ENCODE measurements around the gene SARDH.

- TF ChIP-seq, protein P1, sequence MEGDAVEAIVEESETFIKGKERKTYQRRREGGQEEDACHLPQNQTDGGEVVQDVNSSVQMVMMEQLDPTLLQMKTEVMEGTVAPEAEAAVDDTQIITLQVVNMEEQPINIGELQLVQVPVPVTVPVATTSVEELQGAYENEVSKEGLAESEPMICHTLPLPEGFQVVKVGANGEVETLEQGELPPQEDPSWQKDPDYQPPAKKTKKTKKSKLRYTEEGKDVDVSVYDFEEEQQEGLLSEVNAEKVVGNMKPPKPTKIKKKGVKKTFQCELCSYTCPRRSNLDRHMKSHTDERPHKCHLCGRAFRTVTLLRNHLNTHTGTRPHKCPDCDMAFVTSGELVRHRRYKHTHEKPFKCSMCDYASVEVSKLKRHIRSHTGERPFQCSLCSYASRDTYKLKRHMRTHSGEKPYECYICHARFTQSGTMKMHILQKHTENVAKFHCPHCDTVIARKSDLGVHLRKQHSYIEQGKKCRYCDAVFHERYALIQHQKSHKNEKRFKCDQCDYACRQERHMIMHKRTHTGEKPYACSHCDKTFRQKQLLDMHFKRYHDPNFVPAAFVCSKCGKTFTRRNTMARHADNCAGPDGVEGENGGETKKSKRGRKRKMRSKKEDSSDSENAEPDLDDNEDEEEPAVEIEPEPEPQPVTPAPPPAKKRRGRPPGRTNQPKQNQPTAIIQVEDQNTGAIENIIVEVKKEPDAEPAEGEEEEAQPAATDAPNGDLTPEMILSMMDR (IDR thresholded peaks at IDR 0.05 in 2 of 3, conservative IDR thresholded peaks at IDR 0.05 in 1 of 3; ENCODE audit: borderline replicate concordance in 1 of 3, insufficient read depth in 1 of 3, low read depth in 2 of 3, low read length in 2 of 3) = no peak
- no peak for TF ChIP-seq POLR2A (IDR thresholded peaks at IDR 0.05; ENCODE audit: borderline replicate concordance, extremely low read depth, insufficient read depth, insufficient read length)
- no peak for TF ChIP-seq REST (IDR thresholded peaks at IDR 0.05; ENCODE audit: low read depth)
- no peak for TF ChIP-seq EZH2 (IDR thresholded peaks at IDR 0.05)
- no peak for TF ChIP-seq CBX3 (IDR thresholded peaks at IDR 0.05; ENCODE audit: low read depth)
- no peak for TF ChIP-seq POLR2AphosphoS5 (IDR thresholded peaks at IDR 0.05; ENCODE audit: low read depth, low read length)
- TF ChIP-seq SRF (IDR thresholded peaks at IDR 0.05; ENCODE audit: low read depth) = no peak
Observed at GRCh38 chr9:133703591-133704399, 34.4 kb downstream of the SARDH start.

Data from HCT116 (cell line).